GM10266 (cell line): ENCODE measurements around the gene GRAP2.

Experiments used
- DNase-seq: peaks from one replicate; pipeline ENCODE4 v3.0.0; 2012; ENCODE audit errors: extremely low spot score
- CTCF ChIP-seq: IDR thresholded peaks from 2 replicates; pipeline ENCODE4 v1.5.1; 2012; ENCODE audit warnings: mild to moderate bottlenecking, low read depth; ENCODE audit not compliant: control insufficient read depth, insufficient read depth; ENCODE audit errors: missing control alignments

The GRAP2 gene

GRCh38 chr22:39910876-39911613 is 10.2 kb downstream of the GRAP2 start:
- no peak for DNase-seq
- no peak for TF ChIP-seq CTCF

- TF ChIP-seq CTCF: no peak
- no peak for DNase-seq
Measured at GRCh38 chr22:39913321-39913720, 12.4 kb downstream of the GRAP2 start.

- no peak for TF ChIP-seq CTCF
- no peak for DNase-seq
Measured at GRCh38 chr22:39913886-39914285, 13.0 kb downstream of the GRAP2 start.

- no peak for DNase-seq
- no peak for TF ChIP-seq CTCF
Measured at GRCh38 chr22:39914584-39914983, 13.7 kb downstream of the GRAP2 start.

GRCh38 chr22:39915295-39915726 is 14.4 kb downstream of the GRAP2 start:
- no peak for DNase-seq

GRCh38 chr22:39916496-39916895 is 15.6 kb downstream of the GRAP2 start:
- DNase-seq: no peak
- TF ChIP-seq CTCF: no peak

More at GRCh38 chr22:39915295-39915726, 14.4 kb downstream of the GRAP2 start:
- TF ChIP-seq CTCF: no peak

- no peak for DNase-seq
- TF ChIP-seq CTCF: no peak
Measured at GRCh38 chr22:39917197-39917643, 16.3 kb downstream of the GRAP2 start.
